Gastrocnemius medialis (tissue), 4 donors: ENCODE data around the gene NFX1.

ENCODE experiments used
- POLR2A ChIP-seq, 2 donors: fragments of 450-650 bp; IDR thresholded peaks; one replicate each; pipeline ENCODE4 v1.6.1; 2017; ENCODE audit warnings: antibody characterized with exemption in 2 of 2, mild to moderate bottlenecking in 2 of 2, moderate library complexity in 2 of 2
- TF ChIP-seq, protein P1 (sequence below), 5 experiments: fragments of 450-650 bp in 3 of 5; fragments of 200-600 bp in 2 of 5; sonication (generic) in 2 of 5; IDR thresholded peaks in 4 of 5; conservative IDR thresholded peaks in 1 of 5; 1 replicate in 4 of 5; 2 replicates in 1 of 5; pipeline ENCODE4 v1.5.1; 2016 to 2019; ENCODE audit warnings: antibody characterized with exemption in 5 of 5, mild to moderate bottlenecking in 3 of 5, moderate library complexity in 3 of 5

DNA sequence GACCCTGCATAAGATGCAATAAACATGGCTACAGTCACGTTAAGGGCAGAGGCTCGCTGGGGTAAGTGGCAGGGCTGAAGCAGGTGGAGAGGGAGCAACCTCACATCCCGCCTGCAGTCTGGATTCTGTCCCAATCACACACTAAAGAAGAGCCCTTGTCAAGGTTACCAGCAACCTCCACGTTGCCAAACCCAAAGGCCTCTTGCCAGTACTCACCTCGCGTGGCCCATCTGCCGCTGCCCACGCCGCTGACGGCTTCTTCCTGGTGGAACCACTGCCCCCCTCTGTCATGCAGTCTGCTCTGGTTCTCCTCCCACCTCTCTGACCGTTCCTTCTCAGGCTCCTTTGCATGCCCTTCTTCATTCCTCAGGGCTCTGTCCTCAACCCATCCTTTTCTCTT lies 103.3 kb downstream of the NFX1 start:
- TF ChIP-seq, protein P1, sequence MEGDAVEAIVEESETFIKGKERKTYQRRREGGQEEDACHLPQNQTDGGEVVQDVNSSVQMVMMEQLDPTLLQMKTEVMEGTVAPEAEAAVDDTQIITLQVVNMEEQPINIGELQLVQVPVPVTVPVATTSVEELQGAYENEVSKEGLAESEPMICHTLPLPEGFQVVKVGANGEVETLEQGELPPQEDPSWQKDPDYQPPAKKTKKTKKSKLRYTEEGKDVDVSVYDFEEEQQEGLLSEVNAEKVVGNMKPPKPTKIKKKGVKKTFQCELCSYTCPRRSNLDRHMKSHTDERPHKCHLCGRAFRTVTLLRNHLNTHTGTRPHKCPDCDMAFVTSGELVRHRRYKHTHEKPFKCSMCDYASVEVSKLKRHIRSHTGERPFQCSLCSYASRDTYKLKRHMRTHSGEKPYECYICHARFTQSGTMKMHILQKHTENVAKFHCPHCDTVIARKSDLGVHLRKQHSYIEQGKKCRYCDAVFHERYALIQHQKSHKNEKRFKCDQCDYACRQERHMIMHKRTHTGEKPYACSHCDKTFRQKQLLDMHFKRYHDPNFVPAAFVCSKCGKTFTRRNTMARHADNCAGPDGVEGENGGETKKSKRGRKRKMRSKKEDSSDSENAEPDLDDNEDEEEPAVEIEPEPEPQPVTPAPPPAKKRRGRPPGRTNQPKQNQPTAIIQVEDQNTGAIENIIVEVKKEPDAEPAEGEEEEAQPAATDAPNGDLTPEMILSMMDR (IDR thresholded peaks at IDR 0.05 in 4 of 5, conservative IDR thresholded peaks at IDR 0.05 in 1 of 5) = no peak
- TF ChIP-seq POLR2A (IDR thresholded peaks at IDR 0.05) = no peak
